ENCODE measurements around the gene LAPTM4A. TPM values are rescaled to one million over a fixed set of nuclear protein-coding genes. Genes with fewer than 3 reads are reported as not detected.

The LAPTM4A gene
- total and polyA plus RNA-seq, 2 experiments from 2014 or later, result 255 to 455 TPM

DNA sequence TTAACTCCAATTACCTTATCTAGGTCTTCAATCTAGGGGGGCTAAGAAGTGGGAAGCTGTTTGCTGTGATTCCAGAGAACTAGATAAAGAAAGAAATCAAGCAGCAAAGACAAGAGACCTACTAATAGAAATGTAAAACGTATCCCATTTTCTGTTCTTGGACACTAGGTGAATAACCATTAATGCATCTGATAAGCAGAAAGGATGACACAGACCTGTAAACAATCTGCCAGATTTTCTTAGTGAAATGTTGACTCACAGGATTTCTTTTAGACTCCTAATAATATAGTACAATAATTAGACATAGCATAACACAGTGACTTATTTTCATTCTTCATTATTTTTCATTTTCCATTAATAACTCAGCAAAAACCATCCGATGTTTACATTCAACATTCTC, 62.8 kb downstream of the LAPTM4A start:
- Histone ChIP-seq H3K36me3 (replicated peaks; ENCODE audit: insufficient read depth, low read depth) (no peaks in the 10 kb centered on the region), H3K4me2 (peak overlapping the region; percentile 87), H3K79me2 (peaks cover 10% of the 10 kb centered on the region), H4K20me1 (ENCODE audit: insufficient read depth, poor library complexity, severe bottlenecking) (no peaks in the 10 kb centered on the region), H3K27ac (no peak overlapping the region), H3K4me3 (no peak overlapping the region), H3K27me3 (no peaks in the 10 kb centered on the region), H3K9me2 (replicated peaks; ENCODE audit: insufficient read depth) (no peaks in the 10 kb centered on the region), H3K4me1 (ENCODE audit: insufficient read depth) (no peaks in the 10 kb centered on the region), H2AFZ (no peak overlapping the region), H3K9me3 (ENCODE audit: low read depth) (no peaks in the 10 kb centered on the region)
- TF ChIP-seq EZH2phosphoT487 (IDR thresholded peaks at IDR 0.05; ENCODE audit: low read depth, severe bottlenecking, unreplicated experiment), result no peak
- TF ChIP-seq CTCF (IDR thresholded peaks at IDR 0.05; ENCODE audit: poor library complexity), result no peak
- TF ChIP-seq EZH2 (IDR thresholded peaks at IDR 0.05; ENCODE audit: borderline replicate concordance), result no peak
- 72% methylated on average over 2 of the region's 2 CpGs for WGBS (ENCODE audit: low lambda C conversion rate, missing lambda C conversion rate)
- DNase-seq (ENCODE audit: low spot score), result no peak

- Histone ChIP-seq H2AFZ (no peak overlapping the region), H3K27ac (no peak overlapping the region), H3K27me3 (no peaks in the 10 kb centered on the region), H4K20me1 (ENCODE audit: insufficient read depth, poor library complexity, severe bottlenecking) (no peaks in the 10 kb centered on the region), H3K9me3 (ENCODE audit: low read depth) (no peaks in the 10 kb centered on the region), H3K9me2 (replicated peaks; ENCODE audit: insufficient read depth) (no peaks in the 10 kb centered on the region), H3K4me1 (ENCODE audit: insufficient read depth) (no peaks in the 10 kb centered on the region), H3K4me3 (no peak overlapping the region), H3K36me3 (replicated peaks; ENCODE audit: insufficient read depth, low read depth) (no peaks in the 10 kb centered on the region), H3K79me2 (peaks cover 10% of the 10 kb centered on the region), H3K4me2 (no peak overlapping the region)
- 94% methylated on average over 5 of the region's 5 CpGs for WGBS (ENCODE audit: low lambda C conversion rate, missing lambda C conversion rate)
- no peak for DNase-seq (ENCODE audit: low spot score)
- TF ChIP-seq EZH2phosphoT487 (IDR thresholded peaks at IDR 0.05; ENCODE audit: low read depth, severe bottlenecking, unreplicated experiment) (no peak), CTCF (IDR thresholded peaks at IDR 0.05; ENCODE audit: poor library complexity) (no peak), EZH2 (IDR thresholded peaks at IDR 0.05; ENCODE audit: borderline replicate concordance) (no peak)
Observed at GRCh38 chr2:19987936-19988335, 63.5 kb downstream of the LAPTM4A start.

Other genes with a start within 250 kb of the LAPTM4A start
- gene TTC32, start 149.6 kb downstream of the LAPTM4A start, total RNA-seq, result 18.4 and 21.1 TPM in 2 replicates
- 19.5 and 22.4 TPM in 2 replicates for gene TTC32, start 149.6 kb downstream of the LAPTM4A start, polyA plus RNA-seq
- gene WDR35, start 61.5 kb downstream of the LAPTM4A start, total RNA-seq, result 4.6 TPM in 2 replicates
- gene WDR35, start 61.5 kb downstream of the LAPTM4A start, polyA plus RNA-seq, result 1.8 and 2.0 TPM in 2 replicates
- 2.3 and 3.5 TPM in 2 replicates for gene MATN3, start 39.0 kb downstream of the LAPTM4A start, total RNA-seq
- gene MATN3, start 39.0 kb downstream of the LAPTM4A start, polyA plus RNA-seq, result 6.0 and 6.8 TPM in 2 replicates
- 92.3 and 108 TPM in 2 replicates for gene SDC1, start 173.5 kb upstream of the LAPTM4A start, total RNA-seq
- gene SDC1, start 173.5 kb upstream of the LAPTM4A start, polyA plus RNA-seq, result 84.1 and 107 TPM in 2 replicates